DOHH2 (cell line): ENCODE measurements around the gene MED16.

Experiments
- H3F3A ChIP-seq: fragments of 200-600 bp; sonication (generic), shearing (Covaris generic); 2 replicates; pipeline ENCODE4 v1.6.0; 2016; ENCODE audit warnings: antibody characterized with exemption, mild to moderate bottlenecking; ENCODE audit not compliant: control insufficient read depth, insufficient read depth
- H3K27ac ChIP-seq: fragments of 200-600 bp; sonication (generic); 2 replicates; pipeline ENCODE4 v1.5.1; 2014; ENCODE audit warnings: low read depth, mild to moderate bottlenecking, low read length, moderate library complexity
- H3K27me3 ChIP-seq: fragments of 200-600 bp; sonication (generic); 2 replicates; pipeline ENCODE4 v1.6.1; 2014; ENCODE audit warnings: mild to moderate bottlenecking, low read length, mixed read lengths; ENCODE audit not compliant: control insufficient read depth
- H3K36me3 ChIP-seq: fragments of 200-600 bp; sonication (generic); 2 replicates; pipeline ENCODE4 v1.6.1; 2014; ENCODE audit warnings: mild to moderate bottlenecking, low read length, moderate library complexity, mixed read lengths; ENCODE audit not compliant: control insufficient read depth
- H3K4me1 ChIP-seq: fragments of 200-600 bp; sonication (generic); 2 replicates; pipeline ENCODE4 v1.6.1; 2014; ENCODE audit warnings: mild to moderate bottlenecking, low read length, mixed read lengths; ENCODE audit not compliant: control insufficient read depth
- H3K4me2 ChIP-seq: fragments of 200-600 bp; sonication (generic); 2 replicates; pipeline ENCODE4 v1.6.0; 2014; ENCODE audit warnings: mild to moderate bottlenecking, low read length, moderate library complexity
- H3K4me3 ChIP-seq: fragments of 200-600 bp; sonication (generic); 2 replicates; pipeline ENCODE4 v1.5.1; 2014; ENCODE audit warnings: mild to moderate bottlenecking, low read length, mixed read lengths
- H3K79me2 ChIP-seq: fragments of 200-600 bp; sonication (generic); 2 replicates; pipeline ENCODE4 v1.6.1; 2014; ENCODE audit warnings: mild to moderate bottlenecking, low read length, mixed read lengths; ENCODE audit not compliant: control insufficient read depth
- H3K9me2 ChIP-seq: fragments of 200-600 bp; sonication (generic); replicated peaks from 2 replicates; pipeline ENCODE4 v1.6.1; 2014; ENCODE audit warnings: mild to moderate bottlenecking, low read length, mixed read lengths; ENCODE audit not compliant: control insufficient read depth
- H3K9me3 ChIP-seq: fragments of 200-600 bp; sonication (generic); 2 replicates; pipeline ENCODE4 v1.6.1; 2014; ENCODE audit warnings: antibody characterized with exemption, low read length, mixed read lengths; ENCODE audit not compliant: control insufficient read depth, insufficient read depth
- H4K20me1 ChIP-seq: fragments of 200-600 bp; sonication (generic); 2 replicates; pipeline ENCODE4 v1.6.0; 2014; ENCODE audit warnings: low read depth, mild to moderate bottlenecking, antibody characterized with exemption, low read length, moderate library complexity; ENCODE audit not compliant: control insufficient read depth, insufficient read depth
- EZH2phosphoT487 ChIP-seq: fragments of 200-600 bp; sonication (generic); IDR thresholded peaks from 2 replicates; pipeline ENCODE4 v1.6.1; 2017; ENCODE audit warnings: borderline replicate concordance, mild to moderate bottlenecking, antibody characterized with exemption, low read length, moderate library complexity, mixed read lengths
- TF ChIP-seq, protein P1 (sequence below): fragments of 200-600 bp; sonication (generic); IDR thresholded peaks from one replicate; pipeline ENCODE4 v1.5.1; 2014; ENCODE audit warnings: antibody characterized with exemption, mild to moderate bottlenecking, low read depth, low read length; ENCODE audit not compliant: poor library complexity, severe bottlenecking

Gene MED16

DNA sequence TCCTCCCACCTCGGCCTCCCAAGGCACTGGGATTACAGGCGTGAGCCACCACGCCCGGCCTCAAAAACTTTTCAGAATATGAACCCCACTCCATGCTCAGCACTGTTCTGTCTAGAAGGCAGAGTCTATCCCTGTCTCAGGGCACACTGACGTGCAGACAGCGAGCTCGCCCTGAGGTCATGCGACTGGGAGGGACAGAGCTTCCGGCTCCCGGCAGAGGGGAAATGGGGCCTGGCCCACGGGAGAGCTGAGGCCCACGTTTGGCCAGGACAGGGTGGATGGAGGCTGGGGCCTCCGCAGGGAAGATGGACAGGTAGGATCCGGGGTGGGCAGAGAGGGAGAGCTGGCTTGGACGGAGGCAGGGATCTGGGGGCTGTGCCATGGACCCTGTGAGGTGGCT, 68.1 kb downstream of the MED16 start:
- Histone ChIP-seq H3F3A (no peaks in the 10 kb centered on the region), H3K36me3 (no peaks in the 10 kb centered on the region), H4K20me1 (no peaks in the 10 kb centered on the region), H3K27ac (no peak overlapping the region), H3K79me2 (no peaks in the 10 kb centered on the region), H3K4me2 (no peak overlapping the region), H3K4me1 (no peaks in the 10 kb centered on the region), H3K9me3 (no peaks in the 10 kb centered on the region), H3K9me2 (no peaks in the 10 kb centered on the region), H3K4me3 (no peak overlapping the region), H3K27me3 (no peaks in the 10 kb centered on the region)
- TF ChIP-seq, protein P1, sequence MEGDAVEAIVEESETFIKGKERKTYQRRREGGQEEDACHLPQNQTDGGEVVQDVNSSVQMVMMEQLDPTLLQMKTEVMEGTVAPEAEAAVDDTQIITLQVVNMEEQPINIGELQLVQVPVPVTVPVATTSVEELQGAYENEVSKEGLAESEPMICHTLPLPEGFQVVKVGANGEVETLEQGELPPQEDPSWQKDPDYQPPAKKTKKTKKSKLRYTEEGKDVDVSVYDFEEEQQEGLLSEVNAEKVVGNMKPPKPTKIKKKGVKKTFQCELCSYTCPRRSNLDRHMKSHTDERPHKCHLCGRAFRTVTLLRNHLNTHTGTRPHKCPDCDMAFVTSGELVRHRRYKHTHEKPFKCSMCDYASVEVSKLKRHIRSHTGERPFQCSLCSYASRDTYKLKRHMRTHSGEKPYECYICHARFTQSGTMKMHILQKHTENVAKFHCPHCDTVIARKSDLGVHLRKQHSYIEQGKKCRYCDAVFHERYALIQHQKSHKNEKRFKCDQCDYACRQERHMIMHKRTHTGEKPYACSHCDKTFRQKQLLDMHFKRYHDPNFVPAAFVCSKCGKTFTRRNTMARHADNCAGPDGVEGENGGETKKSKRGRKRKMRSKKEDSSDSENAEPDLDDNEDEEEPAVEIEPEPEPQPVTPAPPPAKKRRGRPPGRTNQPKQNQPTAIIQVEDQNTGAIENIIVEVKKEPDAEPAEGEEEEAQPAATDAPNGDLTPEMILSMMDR = no peak
- TF ChIP-seq EZH2phosphoT487 = no peak

DNA sequence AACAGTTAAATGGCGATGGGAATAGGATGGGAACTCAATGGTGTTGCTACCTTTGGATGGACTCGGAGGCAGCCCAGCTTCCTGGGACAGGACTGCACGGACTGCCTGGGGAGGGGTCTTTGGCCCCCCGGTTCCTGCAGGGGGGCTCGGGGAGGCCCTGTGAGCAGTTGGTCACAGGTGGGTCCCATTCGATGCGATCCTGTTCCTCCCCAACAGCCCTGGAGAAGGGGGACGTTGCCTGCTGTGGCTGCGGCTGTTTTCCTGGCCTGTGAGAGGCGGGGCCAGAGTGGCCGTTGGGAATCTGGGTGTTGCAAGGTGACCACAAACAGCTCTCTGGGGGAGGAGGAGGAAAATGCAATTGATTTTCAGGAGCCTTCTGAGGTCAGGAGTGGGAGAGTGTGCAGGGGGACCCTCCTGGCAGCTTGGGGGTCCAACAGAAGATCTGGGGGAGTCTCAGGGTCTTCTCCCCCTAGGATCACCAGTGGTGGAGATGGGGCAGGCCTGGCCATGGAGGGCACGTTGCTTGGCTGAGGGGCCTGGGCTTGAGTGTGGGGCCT, 69.3 kb downstream of the MED16 start:
- Histone ChIP-seq H3K4me3 (no peak overlapping the region), H3K27me3 (no peaks in the 10 kb centered on the region), H3K27ac (no peak overlapping the region), H3K4me1 (no peaks in the 10 kb centered on the region), H3K9me2 (no peaks in the 10 kb centered on the region), H3K79me2 (no peaks in the 10 kb centered on the region), H3K36me3 (no peaks in the 10 kb centered on the region), H3F3A (0 out of 2 replicates have a peak, but pooled peaks cover 2% of the 10 kb centered on the region), H4K20me1 (no peaks in the 10 kb centered on the region), H3K4me2 (no peak overlapping the region), H3K9me3 (no peaks in the 10 kb centered on the region)
- TF ChIP-seq, protein P1 = no peak
- no peak for TF ChIP-seq EZH2phosphoT487

DNA sequence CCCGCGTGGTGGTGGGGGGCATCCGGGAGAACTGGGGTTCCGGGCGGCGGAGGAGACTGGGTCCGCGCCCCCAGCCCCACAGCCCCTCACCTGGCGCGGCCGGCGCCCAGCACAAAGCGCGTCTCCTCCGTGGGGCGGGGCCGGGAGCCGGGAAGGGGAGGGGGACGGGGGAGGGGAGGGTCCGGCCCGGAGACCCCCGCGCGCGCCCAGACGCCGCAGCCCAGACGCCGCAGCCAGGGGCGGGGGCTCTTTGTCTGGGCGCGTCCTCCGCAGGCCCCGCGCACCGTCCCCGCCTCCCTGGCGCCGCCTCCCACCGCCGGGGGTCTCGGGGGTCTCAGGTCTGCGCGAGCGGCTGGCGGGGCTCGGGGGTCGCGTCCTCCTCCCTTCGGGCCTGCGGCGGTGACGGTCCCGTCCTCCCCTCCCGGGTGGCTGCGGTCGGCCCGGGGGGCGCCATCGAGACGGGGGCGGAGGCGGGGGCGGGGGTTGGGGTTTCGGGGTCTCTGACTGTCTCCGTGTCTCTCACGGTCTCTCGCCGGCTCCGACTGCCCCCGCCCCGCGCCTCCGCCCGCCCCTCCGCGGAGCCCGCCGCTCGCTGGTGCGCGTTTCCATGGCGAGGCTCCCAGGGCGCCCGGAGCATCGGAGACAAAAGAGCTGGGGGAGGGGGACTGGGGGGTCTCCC, 71.0 kb downstream of the MED16 start, which contains the start of gene PLPPR3:
Gene PLPPR3 (minus strand): TSS at position 131 of the 679 bp plus-strand sequence. CDS start 396 bp downstream, outside the sequence.
- no peak within 1 kb of the TSS for H3K27ac ChIP-seq
- H3K4me1 ChIP-seq = no peaks in the 10 kb centered on the region
- no peak within 1 kb of the TSS for H3K4me3 ChIP-seq
- no peaks in the 10 kb centered on the region for H3K27me3 ChIP-seq
- no peaks in the 10 kb centered on the region for H3K79me2 ChIP-seq
- no peaks in the 10 kb centered on the region for H3K9me3 ChIP-seq
- H3K9me2 ChIP-seq = no peaks in the 10 kb centered on the region
- H3K4me2 ChIP-seq = no peak within 1 kb of the TSS
- TF ChIP-seq EZH2phosphoT487 = no peak
- TF ChIP-seq, protein P1 = no peak
- H4K20me1 ChIP-seq = no peaks in the 10 kb centered on the region
- no peaks in the 10 kb centered on the region for H3K36me3 ChIP-seq
- 0 out of 2 replicates have a peak, but pooled peaks cover 2% of the 10 kb centered on the region for H3F3A ChIP-seq
